Endothelial cell (in vitro differentiated cells): ENCODE results near the gene NYNRIN. TPM values are rescaled to one million over a fixed set of nuclear protein-coding genes. Genes with fewer than 3 reads are reported as not detected.

Source experiments
- DNase-seq: peaks from one replicate; pipeline ENCODE4 v3.0.0; 2021; ENCODE audit warnings: low spot score
- H3K27ac Mint-ChIP-seq: one replicate; pipeline ENCODE4 v1.8.0; 2021; ENCODE audit warnings: mixed read lengths, inconsistent platforms; ENCODE audit not compliant: unreplicated experiment
- H3K27me3 Mint-ChIP-seq: one replicate; pipeline ENCODE4 v1.8.0; 2021; ENCODE audit warnings: mild to moderate bottlenecking, moderate library complexity, mixed read lengths, inconsistent platforms; ENCODE audit not compliant: unreplicated experiment
- H3K36me3 Mint-ChIP-seq: one replicate; pipeline ENCODE4 v1.8.0; 2021; ENCODE audit warnings: mild to moderate bottlenecking, low read depth, mixed read lengths, inconsistent platforms; ENCODE audit not compliant: unreplicated experiment
- H3K4me1 Mint-ChIP-seq: one replicate; pipeline ENCODE4 v1.8.0; 2021; ENCODE audit warnings: mild to moderate bottlenecking, mixed read lengths, inconsistent platforms; ENCODE audit not compliant: unreplicated experiment
- H3K4me3 Mint-ChIP-seq: one replicate; pipeline ENCODE4 v1.8.0; 2021; ENCODE audit warnings: mild to moderate bottlenecking, mixed read lengths, inconsistent platforms; ENCODE audit not compliant: unreplicated experiment
- H3K9me3 Mint-ChIP-seq: one replicate; pipeline ENCODE4 v1.8.0; 2021; ENCODE audit warnings: mixed read lengths, inconsistent platforms; ENCODE audit not compliant: unreplicated experiment
- CTCF ChIP-seq: fragments of 200-600 bp; sonication (generic); IDR thresholded peaks from one replicate; pipeline ENCODE4 v1.5.0; 2021; ENCODE audit warnings: antibody characterized with exemption; ENCODE audit not compliant: unreplicated experiment
- total RNA-seq: library from RNA; stranded (reverse); fragmentation: NEBNext Ultra II Directional; extraction: Animal tissue kit (Norgen Biotek cat#: 25700); gene quantifications from one replicate; pipeline ENCODE4 v1.2.1, GENCODE V29; 2021; ENCODE audit not compliant: unreplicated experiment

Gene NYNRIN
- total RNA-seq, 1 donor from 2014 or later: 49.0 TPM

GRCh38 chr14:24465368-24465767 is 66.6 kb downstream of the NYNRIN start:
- no peak for DNase-seq
- Mint-ChIP-seq H3K4me3 (no peak overlapping the region), H3K9me3 (no peaks in the 10 kb centered on the region), H3K4me1 (no peaks in the 10 kb centered on the region), H3K36me3 (peaks cover 10% of the 10 kb centered on the region), H3K27me3 (peaks cover 8% of the 10 kb centered on the region), H3K27ac (no peak overlapping the region)
- no peak for TF ChIP-seq CTCF

GRCh38 chr14:24465805-24466204 is 67.0 kb downstream of the NYNRIN start:
- Mint-ChIP-seq H3K27me3 (peaks cover 7% of the 10 kb centered on the region), H3K36me3 (peaks cover 10% of the 10 kb centered on the region), H3K4me1 (no peaks in the 10 kb centered on the region), H3K4me3 (no peak overlapping the region), H3K9me3 (no peaks in the 10 kb centered on the region), H3K27ac (no peak overlapping the region)
- DNase-seq: no peak
- TF ChIP-seq CTCF: no peak

Other genes with a start within 250 kb of the NYNRIN start
- 25.7 TPM for gene IRF9, start 237.7 kb upstream of the NYNRIN start, total RNA-seq
- 31.8 TPM for gene REC8, start 226.9 kb upstream of the NYNRIN start, total RNA-seq
- 29.0 TPM for gene IPO4, start 210.2 kb upstream of the NYNRIN start, total RNA-seq
- gene TM9SF1, start 203.6 kb upstream of the NYNRIN start, total RNA-seq: 41.8 TPM
- gene TSSK4, start 193.3 kb upstream of the NYNRIN start, total RNA-seq: not detected
- 34.3 TPM for gene CHMP4A, start 185.5 kb upstream of the NYNRIN start, total RNA-seq
- gene MDP1, start 182.9 kb upstream of the NYNRIN start, total RNA-seq: 17.4 TPM
- 154 TPM for gene NEDD8, start 166.6 kb upstream of the NYNRIN start, total RNA-seq
- gene GMPR2, start 166.1 kb upstream of the NYNRIN start, total RNA-seq: 61.3 TPM
- 25.4 TPM for gene TINF2, start 156.4 kb upstream of the NYNRIN start, total RNA-seq
- gene TGM1, start 135.8 kb upstream of the NYNRIN start, total RNA-seq: 1.7 TPM
- gene RABGGTA, start 127.4 kb upstream of the NYNRIN start, total RNA-seq: 17.7 TPM
- 17.7 TPM for gene DHRS1, start 99.2 kb upstream of the NYNRIN start, total RNA-seq
- 27.2 TPM for gene NOP9, start 99.2 kb upstream of the NYNRIN start, total RNA-seq
- gene CIDEB, start 91.0 kb upstream of the NYNRIN start, total RNA-seq: 0.82 TPM
- gene LTB4R2, start 88.9 kb upstream of the NYNRIN start, total RNA-seq: 13.3 TPM
- gene LTB4R, start 87.5 kb upstream of the NYNRIN start, total RNA-seq: 9.5 TPM
- 74.6 TPM for gene ADCY4, start 63.9 kb upstream of the NYNRIN start, total RNA-seq
- 2.6 TPM for gene RIPK3, start 59.0 kb upstream of the NYNRIN start, total RNA-seq
- 42.4 TPM for gene NFATC4, start 30.8 kb upstream of the NYNRIN start, total RNA-seq
- 1.5 TPM for gene CBLN3, start 30.7 kb downstream of the NYNRIN start, total RNA-seq
- gene KHNYN, start 31.0 kb downstream of the NYNRIN start, total RNA-seq: 43.8 TPM
- gene SDR39U1, start 43.8 kb downstream of the NYNRIN start, total RNA-seq: 34.9 TPM
- not detected for gene CMA1, start 109.3 kb downstream of the NYNRIN start, total RNA-seq
- gene CTSG, start 177.2 kb downstream of the NYNRIN start, total RNA-seq: not detected
- not detected for gene GZMH, start 210.7 kb downstream of the NYNRIN start, total RNA-seq
- gene GZMB, start 235.2 kb downstream of the NYNRIN start, total RNA-seq: not detected